Memory B cell (primary cell): Measurements from ENCODE around the gene BLTP2.
"Not testable (repeated sequence)": the region's sequence is repeated elsewhere in the genome, so short reads cannot be mapped to it uniquely, and the experiment has no call there.

ENCODE experiments used
- ATAC-seq: fragments of 150-1000 bp; cut with Tn5 transposase; 2 replicates; pipeline ENCODE4 v1.10.0; 2021; ENCODE audit warnings: low read depth, mild to moderate bottlenecking, moderate library complexity
- DNase-seq, 2 donors: peaks; one replicate each; pipeline ENCODE4 v3.0.0; 2022; ENCODE audit warnings: low spot score in 2 of 2
- H3K27ac Mint-ChIP-seq: one replicate; pipeline ENCODE4 v1.8.0; 2022; ENCODE audit warnings: mild to moderate bottlenecking, moderate library complexity, mixed read lengths
- H3K27me3 Mint-ChIP-seq: one replicate; pipeline ENCODE4 v1.8.0; 2022; ENCODE audit warnings: mixed read lengths
- H3K36me3 Mint-ChIP-seq: one replicate; pipeline ENCODE4 v1.8.0; 2022; ENCODE audit warnings: mild to moderate bottlenecking, mixed read lengths
- H3K4me1 Mint-ChIP-seq: one replicate; pipeline ENCODE4 v1.8.0; 2022; ENCODE audit warnings: mixed read lengths
- H3K4me3 Mint-ChIP-seq: one replicate; pipeline ENCODE4 v1.8.0; 2022; ENCODE audit warnings: mild to moderate bottlenecking, moderate library complexity, mixed read lengths
- H3K9me3 Mint-ChIP-seq: one replicate; pipeline ENCODE4 v1.8.0; 2022; ENCODE audit warnings: mixed read lengths

BLTP2 gene

DNA sequence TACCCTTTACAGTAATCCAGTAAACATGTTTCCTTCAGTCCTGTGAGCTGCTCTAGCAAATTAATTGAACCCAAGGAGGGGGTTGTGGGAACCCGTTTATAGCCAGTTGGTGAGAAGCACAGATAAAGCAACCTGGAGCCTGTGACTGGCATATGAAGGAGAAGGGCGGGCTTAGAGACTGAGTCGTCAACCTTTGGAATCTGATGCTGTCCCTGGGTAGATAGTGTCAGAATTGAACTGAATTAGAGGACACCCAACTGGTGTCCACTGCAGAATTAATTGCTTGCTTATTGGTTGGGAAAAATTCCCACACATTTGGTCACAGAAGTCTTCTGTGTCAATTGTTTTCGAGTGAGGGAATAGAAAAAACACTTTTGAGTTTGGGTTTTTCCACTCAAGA is 18.1 kb downstream of the BLTP2 start:
- DNase-seq: no peak
- no peak overlapping the region for H3K27ac Mint-ChIP-seq
- peaks cover 36% of the 10 kb centered on the region for H3K36me3 Mint-ChIP-seq
- H3K9me3 Mint-ChIP-seq: no peaks in the 10 kb centered on the region
- no peaks in the 10 kb centered on the region for H3K27me3 Mint-ChIP-seq
- no peak overlapping the region for H3K4me3 Mint-ChIP-seq
- H3K4me1 Mint-ChIP-seq: peaks cover 3% of the 10 kb centered on the region
- ATAC-seq: no peak

DNA sequence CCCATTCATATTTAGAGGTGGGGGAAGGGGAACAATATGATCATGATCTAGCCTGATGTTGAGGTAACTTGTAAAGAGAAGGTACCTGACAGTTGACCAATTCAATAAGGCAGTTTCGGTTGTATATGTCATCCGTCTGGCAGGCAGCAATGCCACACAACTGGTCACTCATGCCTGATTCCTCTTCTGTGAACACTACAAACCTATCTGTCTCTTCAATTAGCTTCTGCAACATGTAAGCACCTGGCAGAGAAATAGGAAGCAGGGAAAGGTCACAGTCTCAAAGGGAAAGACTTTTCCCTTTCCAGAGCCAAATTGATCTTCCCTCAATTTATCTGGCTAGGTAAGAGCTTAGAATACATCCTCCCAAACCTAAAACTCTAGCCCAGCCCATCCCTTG is 20.8 kb downstream of the BLTP2 start:
- ATAC-seq: no peak
- no peak overlapping the region for H3K4me3 Mint-ChIP-seq
- no peak overlapping the region for H3K27ac Mint-ChIP-seq
- no peak for DNase-seq
- no peaks in the 10 kb centered on the region for H3K27me3 Mint-ChIP-seq
- H3K9me3 Mint-ChIP-seq: no peaks in the 10 kb centered on the region
- H3K36me3 Mint-ChIP-seq: peaks cover 43% of the 10 kb centered on the region
- peaks cover 3% of the 10 kb centered on the region for H3K4me1 Mint-ChIP-seq

DNA sequence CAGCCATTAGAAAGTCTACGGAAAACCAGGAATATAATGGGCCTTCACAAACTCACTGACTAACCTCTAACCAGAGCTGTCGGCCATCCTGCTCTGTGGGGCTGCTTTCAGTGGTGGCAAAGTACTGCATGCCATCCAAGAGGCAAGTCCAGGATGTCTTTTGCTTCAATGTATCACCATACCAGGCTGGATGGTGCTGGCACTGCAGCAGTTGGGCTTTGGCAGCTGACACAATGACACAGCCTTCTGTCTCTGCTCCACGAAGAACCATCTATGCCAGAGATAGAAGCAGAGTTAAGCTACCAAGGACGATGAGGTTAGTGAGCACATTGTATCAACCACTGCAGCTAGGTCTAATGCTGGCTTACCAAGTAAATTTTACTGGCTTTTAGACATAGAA is 21.3 kb downstream of the BLTP2 start:
- Mint-ChIP-seq H3K4me1 (peaks cover 3% of the 10 kb centered on the region), H3K27ac (no peak overlapping the region), H3K4me3 (no peak overlapping the region), H3K9me3 (no peaks in the 10 kb centered on the region), H3K36me3 (peaks cover 46% of the 10 kb centered on the region), H3K27me3 (no peaks in the 10 kb centered on the region)
- DNase-seq: no peak
- no peak for ATAC-seq

DNA sequence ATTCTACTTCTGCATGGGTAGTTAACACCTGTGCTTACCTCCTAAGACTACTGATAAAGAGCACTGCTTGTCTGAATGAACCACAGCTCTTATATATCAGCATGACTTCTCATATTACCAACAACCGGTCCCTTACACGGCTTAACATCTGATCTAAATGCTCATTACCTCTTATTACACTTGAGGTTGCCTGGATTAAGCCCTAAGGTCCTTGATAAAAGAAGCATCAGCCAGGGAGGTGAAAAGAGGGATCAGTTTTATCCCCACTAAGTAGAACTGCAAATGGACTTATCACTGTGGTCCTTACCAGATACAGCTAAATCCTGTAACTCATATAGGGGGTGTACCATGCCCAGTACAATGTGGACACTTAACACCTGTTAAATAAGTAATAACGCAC is 22.8 kb downstream of the BLTP2 start:
- H3K4me1 Mint-ChIP-seq: peaks cover 3% of the 10 kb centered on the region
- no peaks in the 10 kb centered on the region for H3K27me3 Mint-ChIP-seq
- peak overlapping the region; percentile 50 for H3K27ac Mint-ChIP-seq
- no peak for ATAC-seq
- H3K4me3 Mint-ChIP-seq: no peak overlapping the region
- no peaks in the 10 kb centered on the region for H3K9me3 Mint-ChIP-seq
- H3K36me3 Mint-ChIP-seq: peaks cover 45% of the 10 kb centered on the region
- no peak for DNase-seq

DNA sequence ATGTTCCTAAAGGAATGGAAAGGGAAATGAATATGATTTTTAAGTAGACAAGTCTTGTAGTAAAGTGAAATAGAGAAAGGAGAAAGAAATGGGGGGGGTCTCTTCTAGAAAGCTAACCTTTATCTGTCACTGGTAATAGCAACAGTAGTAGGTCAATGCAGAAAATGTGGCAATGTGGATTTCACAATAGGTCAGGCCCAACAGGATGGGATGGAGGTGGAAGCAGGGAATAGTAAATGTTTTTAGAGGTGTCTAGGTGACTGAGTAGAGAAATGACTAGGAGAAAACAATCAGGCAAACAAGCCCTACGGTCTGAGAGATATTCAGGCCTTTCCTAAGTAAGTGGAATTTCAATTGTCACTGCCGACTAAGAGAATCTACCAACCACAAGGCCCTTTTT is 24.9 kb downstream of the BLTP2 start:
- Mint-ChIP-seq H3K36me3 (peaks cover 46% of the 10 kb centered on the region), H3K4me3 (no peak overlapping the region), H3K27ac (no peak overlapping the region), H3K4me1 (peaks cover 3% of the 10 kb centered on the region), H3K9me3 (no peaks in the 10 kb centered on the region), H3K27me3 (no peaks in the 10 kb centered on the region)
- DNase-seq (no peak), ATAC-seq (no peak)

DNA sequence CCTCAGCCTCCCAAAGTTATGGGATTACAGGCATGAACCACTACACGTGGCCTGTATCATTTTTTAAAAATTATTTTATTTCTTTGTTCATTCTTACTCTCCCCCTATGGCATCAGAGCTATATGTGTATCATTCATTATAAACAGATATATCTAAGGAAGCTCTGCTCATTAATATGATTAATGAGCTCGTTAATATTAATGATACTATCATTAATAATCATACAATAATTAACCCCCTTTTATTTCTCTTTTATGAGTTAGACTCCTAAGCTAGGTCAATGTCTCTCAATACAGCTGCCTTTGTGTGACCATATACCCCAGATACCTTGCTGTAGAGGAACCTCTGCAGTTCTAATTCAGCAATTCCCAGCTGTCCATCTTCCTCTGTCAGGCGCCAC is 26.5 kb downstream of the BLTP2 start:
- no peak for ATAC-seq
- H3K36me3 Mint-ChIP-seq: peaks cover 39% of the 10 kb centered on the region

DNA sequence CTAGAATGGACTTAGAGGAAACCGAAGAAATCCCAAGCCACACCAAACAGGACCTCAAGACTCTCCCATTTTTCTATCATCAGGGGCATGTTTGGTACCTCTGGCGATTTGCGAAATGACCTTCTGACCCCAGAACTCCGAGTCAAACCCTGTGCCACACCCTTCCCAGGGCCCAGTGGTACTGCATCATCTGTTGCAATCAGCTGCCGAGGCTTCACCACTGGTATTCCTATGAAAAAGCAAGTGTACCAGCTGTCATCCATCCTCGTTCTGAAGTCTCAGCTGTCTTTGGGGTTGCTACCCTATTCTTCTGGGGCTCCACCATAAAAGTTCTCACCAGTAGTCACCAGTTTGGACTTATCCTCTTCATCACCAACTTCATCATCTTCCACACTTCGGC is 28.7 kb downstream of the BLTP2 start:
- ATAC-seq (no peak), DNase-seq (no peak)
- peaks cover 29% of the 10 kb centered on the region for H3K36me3 Mint-ChIP-seq
- H3K27me3 Mint-ChIP-seq: no peaks in the 10 kb centered on the region
- H3K27ac Mint-ChIP-seq: peak overlapping the region; percentile 28
- no peaks in the 10 kb centered on the region for H3K9me3 Mint-ChIP-seq
- no peak overlapping the region for H3K4me3 Mint-ChIP-seq
- H3K4me1 Mint-ChIP-seq: peaks cover 18% of the 10 kb centered on the region

More for the DNA sequence above, 26.5 kb downstream of the BLTP2 start:
- H3K9me3 Mint-ChIP-seq: no peaks in the 10 kb centered on the region
- H3K27me3 Mint-ChIP-seq: no peaks in the 10 kb centered on the region
- H3K4me1 Mint-ChIP-seq: peaks cover 6% of the 10 kb centered on the region
- no peak for DNase-seq
- no peak overlapping the region for H3K4me3 Mint-ChIP-seq
- no peak overlapping the region for H3K27ac Mint-ChIP-seq

DNA sequence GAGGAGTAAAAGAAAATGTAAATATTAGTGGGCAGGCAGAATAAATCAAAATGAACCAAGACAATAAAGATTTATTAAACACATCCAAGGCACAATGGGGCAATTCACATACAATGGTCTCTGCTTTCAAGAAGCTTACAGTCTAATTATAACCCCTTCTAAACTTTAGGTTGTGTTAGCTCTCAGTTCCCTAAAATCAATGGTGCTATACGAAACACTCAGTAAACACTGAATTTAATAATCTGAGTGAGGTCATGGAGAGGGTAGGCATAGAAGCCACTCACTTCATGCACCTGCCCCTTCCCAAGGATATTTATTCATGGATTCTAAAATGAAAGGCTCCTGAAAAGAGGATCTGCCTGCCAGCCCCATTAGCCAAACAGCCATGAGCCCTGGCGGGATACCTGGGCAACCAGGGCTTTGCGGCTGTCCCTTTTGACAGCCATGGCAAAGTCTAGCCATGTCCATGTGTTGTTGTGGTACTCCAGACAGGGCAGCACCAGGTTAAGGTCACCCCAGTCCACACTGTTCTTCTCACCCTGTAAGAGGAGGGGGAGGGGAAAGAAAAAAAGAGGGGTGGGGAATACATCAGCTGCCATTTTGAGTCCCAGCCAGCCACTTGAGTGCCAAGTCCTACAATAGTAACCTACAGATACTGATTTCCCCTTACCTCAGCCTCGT is 29.6 kb downstream of the BLTP2 start:
- ATAC-seq: no peak
- peaks cover 18% of the 10 kb centered on the region for H3K4me1 Mint-ChIP-seq
- H3K36me3 Mint-ChIP-seq: peaks cover 30% of the 10 kb centered on the region
- DNase-seq: no peak
- no peaks in the 10 kb centered on the region for H3K27me3 Mint-ChIP-seq
- peak overlapping the region; percentile 28 for H3K27ac Mint-ChIP-seq
- no peak overlapping the region for H3K4me3 Mint-ChIP-seq
- no peaks in the 10 kb centered on the region for H3K9me3 Mint-ChIP-seq

DNA sequence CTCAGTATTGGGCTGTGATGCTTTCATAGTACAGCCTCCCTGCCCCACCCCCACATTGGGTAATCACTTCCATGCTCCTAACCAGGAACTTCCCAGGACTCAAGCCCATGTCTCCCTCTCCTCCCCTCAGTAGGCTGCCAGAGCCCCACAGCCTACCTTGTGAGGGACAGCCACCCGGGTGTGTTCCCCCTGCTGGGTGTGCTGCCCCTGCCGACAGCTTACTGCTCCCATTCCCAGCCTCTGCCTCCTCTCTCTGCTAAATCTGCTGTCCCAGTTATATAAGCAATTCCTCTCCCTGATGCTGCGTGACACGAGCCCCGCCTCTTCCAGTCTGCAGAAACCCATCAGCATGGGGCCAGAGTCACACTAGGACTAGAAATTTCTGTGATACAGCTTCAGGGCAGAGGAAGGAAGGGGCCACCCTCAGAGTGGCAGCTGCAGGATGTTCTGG is 31.0 kb downstream of the BLTP2 start, which contains the start of gene RSKR:
TSS of gene RSKR (minus strand) at position 255 of the 451 bp plus-strand sequence. CDS start at position 231, 24 bp downstream.
- DNase-seq (no peak), ATAC-seq (no peak)
- Mint-ChIP-seq H3K27me3 (no peaks in the 10 kb centered on the region), H3K9me3 (no peaks in the 10 kb centered on the region), H3K4me1 (peaks cover 18% of the 10 kb centered on the region), H3K27ac (no peak within 1 kb of the TSS), H3K4me3 (no peak within 1 kb of the TSS), H3K36me3 (peaks cover 23% of the 10 kb centered on the region)

DNA sequence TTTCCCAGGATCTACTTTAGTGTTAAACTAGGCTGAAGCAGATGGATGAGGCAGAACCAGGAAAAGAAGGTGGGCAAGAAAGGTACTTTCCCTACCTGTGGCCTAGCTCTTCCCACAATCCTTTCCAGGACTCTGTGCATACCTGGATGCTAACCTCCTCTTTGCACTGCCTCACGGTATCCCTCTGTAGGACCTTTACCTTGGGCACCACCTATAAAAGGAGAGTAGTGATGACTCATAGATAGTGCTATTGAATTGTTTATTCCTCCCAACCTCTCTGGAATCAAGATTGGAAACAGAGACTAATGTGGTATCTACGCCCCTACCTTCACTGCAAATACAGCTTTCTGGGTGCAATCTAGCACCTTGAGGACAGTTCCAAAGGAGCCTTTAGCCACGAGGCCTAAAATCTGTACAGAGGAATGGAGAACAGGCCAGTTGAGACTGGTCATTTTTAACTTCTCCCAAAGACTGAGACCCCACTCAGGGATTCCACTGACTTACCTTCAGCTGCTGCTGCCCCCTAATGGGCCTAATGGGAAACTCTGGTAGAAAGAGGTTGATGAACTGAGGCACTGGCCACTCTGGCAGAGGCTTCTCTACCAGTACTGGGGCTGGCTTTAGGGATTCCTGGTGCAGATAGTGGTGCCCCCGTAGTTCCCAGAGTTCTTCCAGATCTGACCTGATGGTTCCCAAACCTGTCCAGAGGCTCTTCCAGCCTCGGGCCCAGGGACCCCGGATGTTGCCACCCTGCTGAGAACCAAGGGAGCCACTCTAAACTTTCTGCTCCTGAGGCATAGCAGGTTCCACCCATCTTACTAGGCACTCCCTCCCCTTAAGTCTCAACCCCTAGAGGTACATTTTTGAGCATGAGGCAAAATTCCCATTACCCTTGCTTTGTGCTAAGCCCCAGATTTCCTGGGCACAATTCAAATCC is 31.8 kb downstream of the BLTP2 start:
- Mint-ChIP-seq H3K9me3 (no peaks in the 10 kb centered on the region), H3K36me3 (peaks cover 19% of the 10 kb centered on the region)

DNA sequence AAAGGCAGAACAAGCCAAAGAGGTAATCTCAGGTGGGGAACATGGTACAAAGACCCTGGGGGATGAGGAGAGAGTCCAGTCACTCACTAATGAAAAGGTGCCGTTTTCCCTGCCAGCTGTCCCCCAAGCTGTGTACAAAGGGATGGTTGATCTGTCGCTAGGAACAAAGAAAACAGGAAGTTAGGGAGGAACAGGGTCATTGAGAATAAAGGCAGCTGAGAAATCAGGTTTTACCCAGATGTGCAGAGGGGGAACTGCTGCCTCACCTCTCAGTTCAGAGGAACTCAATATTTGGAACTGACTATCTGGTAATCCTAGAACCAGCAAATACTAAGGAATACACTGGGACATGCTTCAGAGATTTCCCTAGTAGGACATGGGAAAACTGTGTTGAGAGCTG is 32.4 kb downstream of the BLTP2 start:
- no peaks in the 10 kb centered on the region for H3K27me3 Mint-ChIP-seq

More for the DNA sequence above, 31.8 kb downstream of the BLTP2 start:
- H3K27me3 Mint-ChIP-seq: no peaks in the 10 kb centered on the region
- ATAC-seq (peak; percentile 53), DNase-seq (peak; percentile 18 to 40)
- no peak overlapping the region for H3K4me3 Mint-ChIP-seq
- no peak overlapping the region for H3K27ac Mint-ChIP-seq
- peaks cover 18% of the 10 kb centered on the region for H3K4me1 Mint-ChIP-seq

DNA sequence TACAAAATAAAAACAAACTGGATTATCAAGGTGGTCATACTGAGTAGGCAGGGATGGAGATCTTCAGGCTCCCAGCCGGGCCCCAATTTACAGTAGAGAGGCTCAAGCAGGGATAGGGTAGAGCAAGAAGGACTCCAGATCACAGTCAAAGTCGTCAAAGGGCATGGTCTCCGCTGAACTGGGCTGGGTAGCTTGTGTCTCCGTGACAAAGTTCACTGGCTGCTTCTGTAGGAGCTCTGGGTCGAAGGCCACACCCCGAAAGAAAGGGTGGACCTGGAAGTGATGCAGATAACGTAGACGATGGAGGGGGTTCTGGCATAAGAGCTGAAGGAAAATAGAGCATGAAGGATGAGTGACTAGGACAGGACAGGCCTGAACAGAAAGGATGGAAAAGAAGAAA is 34.6 kb downstream of the BLTP2 start:
- H3K27ac Mint-ChIP-seq: peak overlapping the region; percentile 14
- H3K36me3 Mint-ChIP-seq: peaks cover 7% of the 10 kb centered on the region
- H3K4me3 Mint-ChIP-seq: no peak overlapping the region
- no peaks in the 10 kb centered on the region for H3K27me3 Mint-ChIP-seq
- no peaks in the 10 kb centered on the region for H3K9me3 Mint-ChIP-seq
- ATAC-seq: no peak
- no peak for DNase-seq
- H3K4me1 Mint-ChIP-seq: peaks cover 18% of the 10 kb centered on the region

More for the DNA sequence above, 32.4 kb downstream of the BLTP2 start:
- DNase-seq: no peak
- Mint-ChIP-seq H3K4me1 (peaks cover 18% of the 10 kb centered on the region), H3K4me3 (no peak overlapping the region), H3K27ac (peak overlapping the region; percentile 75), H3K9me3 (no peaks in the 10 kb centered on the region), H3K36me3 (peaks cover 19% of the 10 kb centered on the region)
- peak; percentile 57 for ATAC-seq

DNA sequence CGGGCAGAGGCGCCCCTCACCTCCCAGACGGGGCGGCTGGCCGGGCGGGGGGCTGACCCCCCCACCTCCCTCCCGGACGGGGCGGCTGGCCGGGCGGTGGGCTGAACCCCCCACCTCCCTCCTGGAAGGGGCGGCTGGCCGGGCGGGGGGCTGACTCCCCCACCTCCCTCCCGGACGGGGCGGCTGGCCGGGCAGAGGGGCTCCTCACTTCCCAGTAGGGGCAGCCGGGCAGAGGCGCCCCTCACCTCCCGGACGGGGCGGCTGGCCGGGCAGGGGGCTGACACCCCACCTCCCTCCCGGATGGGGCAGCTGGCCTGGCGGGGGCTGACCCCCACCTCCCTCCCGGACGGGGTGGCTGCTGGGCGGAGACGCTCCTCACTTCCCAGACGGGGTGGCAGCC is 40.9 kb downstream of the BLTP2 start:
- H3K4me1 Mint-ChIP-seq, DNase-seq, H3K9me3 Mint-ChIP-seq, H3K27ac Mint-ChIP-seq, ATAC-seq, H3K36me3 Mint-ChIP-seq, H3K4me3 Mint-ChIP-seq, H3K27me3 Mint-ChIP-seq: not testable (repeated sequence)
